GM12873 (cell line): ENCODE measurements around the gene KRTAP2-4.

Source experiments
- TF ChIP-seq, protein P1 (sequence below): IDR thresholded peaks from 2 replicates; pipeline ENCODE4 v1.5.1; 2012; ENCODE audit warnings: low read depth, mild to moderate bottlenecking, moderate library complexity, low read length, control low read depth; ENCODE audit not compliant: insufficient read depth; ENCODE audit errors: missing control alignments

The KRTAP2-4 gene

DNA sequence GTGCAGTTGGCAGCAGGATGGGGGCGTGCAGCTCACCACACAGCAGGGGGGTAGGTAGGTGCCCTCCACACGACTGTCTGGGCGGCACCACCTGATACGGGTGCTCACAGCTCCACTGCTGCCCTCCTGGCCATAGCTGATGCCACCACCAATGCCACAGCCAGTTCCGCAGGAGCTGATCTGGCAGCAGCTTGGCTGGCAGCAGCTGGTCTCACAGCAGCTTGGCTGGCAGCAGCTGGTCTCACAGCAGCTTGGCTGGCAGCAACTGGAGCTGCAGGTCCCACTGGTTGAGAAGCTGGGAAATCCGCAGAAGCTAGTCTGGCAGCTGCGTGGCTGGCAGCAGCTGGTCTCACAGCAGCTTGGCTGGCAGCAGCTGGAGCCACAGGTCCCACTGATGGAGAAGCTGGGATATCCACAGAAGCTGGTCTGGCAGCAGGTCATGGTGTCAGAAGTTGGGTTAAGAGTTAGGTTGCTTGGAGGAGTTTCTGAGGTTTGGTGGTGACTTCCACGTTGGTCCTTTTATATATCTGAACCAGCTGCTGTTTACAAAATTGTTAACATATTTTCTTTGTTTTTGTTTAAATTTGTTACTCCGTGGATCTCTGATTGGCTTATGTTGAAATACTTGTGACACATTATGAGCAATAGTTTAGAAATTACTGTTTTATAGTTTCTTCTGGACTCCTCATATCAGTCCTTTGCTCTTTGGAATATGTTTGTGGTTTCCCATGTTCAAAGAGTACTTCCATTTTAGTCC lies 38.8 kb downstream of the KRTAP2-4 start, which contains the start of gene KRTAP1-5:
Gene KRTAP1-5, minus strand, starts transcription at position 494 of the 757 bp plus-strand sequence. Its CDS starts 53 bp downstream, at position 441.
- TF ChIP-seq, protein P1, sequence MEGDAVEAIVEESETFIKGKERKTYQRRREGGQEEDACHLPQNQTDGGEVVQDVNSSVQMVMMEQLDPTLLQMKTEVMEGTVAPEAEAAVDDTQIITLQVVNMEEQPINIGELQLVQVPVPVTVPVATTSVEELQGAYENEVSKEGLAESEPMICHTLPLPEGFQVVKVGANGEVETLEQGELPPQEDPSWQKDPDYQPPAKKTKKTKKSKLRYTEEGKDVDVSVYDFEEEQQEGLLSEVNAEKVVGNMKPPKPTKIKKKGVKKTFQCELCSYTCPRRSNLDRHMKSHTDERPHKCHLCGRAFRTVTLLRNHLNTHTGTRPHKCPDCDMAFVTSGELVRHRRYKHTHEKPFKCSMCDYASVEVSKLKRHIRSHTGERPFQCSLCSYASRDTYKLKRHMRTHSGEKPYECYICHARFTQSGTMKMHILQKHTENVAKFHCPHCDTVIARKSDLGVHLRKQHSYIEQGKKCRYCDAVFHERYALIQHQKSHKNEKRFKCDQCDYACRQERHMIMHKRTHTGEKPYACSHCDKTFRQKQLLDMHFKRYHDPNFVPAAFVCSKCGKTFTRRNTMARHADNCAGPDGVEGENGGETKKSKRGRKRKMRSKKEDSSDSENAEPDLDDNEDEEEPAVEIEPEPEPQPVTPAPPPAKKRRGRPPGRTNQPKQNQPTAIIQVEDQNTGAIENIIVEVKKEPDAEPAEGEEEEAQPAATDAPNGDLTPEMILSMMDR = no peak

DNA sequence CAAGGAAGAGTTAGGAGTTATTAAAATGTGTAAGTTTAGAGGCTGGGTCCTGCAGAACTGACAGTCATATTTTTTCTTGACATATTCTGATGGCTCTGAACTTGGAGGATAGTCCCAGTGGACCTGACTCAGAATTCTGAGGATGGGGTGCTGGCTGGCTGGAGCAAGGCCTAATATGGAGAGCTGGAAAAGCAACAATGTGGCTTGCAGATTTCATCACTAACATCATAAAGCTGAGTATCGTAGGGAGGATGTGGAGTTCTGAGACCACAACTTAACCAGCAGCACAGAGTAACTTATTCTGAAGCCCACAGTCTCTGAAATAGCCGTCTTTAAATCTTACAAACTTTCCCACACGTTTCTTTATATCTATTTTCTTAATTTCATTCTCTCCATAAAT lies 41.0 kb downstream of the KRTAP2-4 start:
- TF ChIP-seq, protein P1 = no peak

DNA sequence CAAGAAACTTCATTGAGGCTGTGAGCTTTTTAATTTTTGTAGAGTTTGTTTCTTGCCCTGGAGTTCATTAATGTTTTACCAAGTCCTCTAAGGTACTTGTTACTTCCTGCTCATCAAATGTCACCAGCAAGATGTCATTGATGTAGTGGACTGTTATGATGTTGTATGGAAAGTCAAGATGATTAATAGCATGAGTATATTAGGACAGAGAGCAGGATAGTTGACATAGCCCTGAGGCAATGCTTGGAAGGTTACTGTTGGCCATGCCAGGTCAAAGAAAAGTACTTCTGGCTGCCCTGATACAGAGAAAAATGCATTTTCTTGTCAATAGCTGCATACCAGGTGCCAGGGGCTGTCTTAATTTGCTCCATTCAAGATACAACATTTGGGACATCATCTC lies 45.3 kb downstream of the KRTAP2-4 start:
- TF ChIP-seq, protein P1 = no peak

DNA sequence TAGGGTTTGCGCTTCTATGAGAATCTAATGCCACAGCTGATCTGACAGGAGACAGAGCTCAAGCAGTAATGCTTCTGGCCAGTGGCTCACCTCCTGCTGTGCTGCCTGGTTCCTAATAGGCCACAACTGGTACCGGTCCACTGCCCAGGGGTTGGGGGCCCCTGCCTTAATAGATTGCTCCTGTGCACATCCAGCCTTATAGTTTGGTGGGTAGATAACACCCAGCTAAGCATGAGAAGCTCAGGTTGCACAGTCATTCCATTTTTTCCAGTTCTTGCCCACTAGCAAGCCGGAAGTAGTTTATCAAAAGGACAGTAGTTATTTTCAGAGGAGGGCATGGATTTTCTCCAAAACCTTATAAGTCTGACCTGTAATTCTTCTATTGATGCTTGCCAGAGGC lies 46.3 kb downstream of the KRTAP2-4 start:
- TF ChIP-seq, protein P1 = no peak

DNA sequence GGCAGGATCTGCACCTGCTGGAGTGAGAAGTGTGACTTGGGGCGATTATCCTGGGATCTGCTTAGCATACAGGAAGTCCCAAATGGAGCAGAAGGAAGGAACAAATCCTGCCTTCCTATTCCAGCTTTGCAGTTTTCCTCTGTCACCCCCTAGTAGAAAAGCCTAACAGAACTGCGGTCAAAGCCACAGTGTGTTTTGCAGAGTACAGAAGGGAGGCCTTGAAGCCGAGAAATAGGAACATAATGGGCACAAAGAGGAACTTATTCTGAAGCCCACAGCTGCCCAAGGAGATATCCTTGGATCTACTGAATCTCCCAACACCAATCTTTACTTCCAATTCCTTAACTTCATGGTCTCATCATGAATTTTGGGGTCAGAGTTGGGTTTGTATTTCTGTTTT lies 47.1 kb downstream of the KRTAP2-4 start:
- TF ChIP-seq, protein P1 = no peak

DNA sequence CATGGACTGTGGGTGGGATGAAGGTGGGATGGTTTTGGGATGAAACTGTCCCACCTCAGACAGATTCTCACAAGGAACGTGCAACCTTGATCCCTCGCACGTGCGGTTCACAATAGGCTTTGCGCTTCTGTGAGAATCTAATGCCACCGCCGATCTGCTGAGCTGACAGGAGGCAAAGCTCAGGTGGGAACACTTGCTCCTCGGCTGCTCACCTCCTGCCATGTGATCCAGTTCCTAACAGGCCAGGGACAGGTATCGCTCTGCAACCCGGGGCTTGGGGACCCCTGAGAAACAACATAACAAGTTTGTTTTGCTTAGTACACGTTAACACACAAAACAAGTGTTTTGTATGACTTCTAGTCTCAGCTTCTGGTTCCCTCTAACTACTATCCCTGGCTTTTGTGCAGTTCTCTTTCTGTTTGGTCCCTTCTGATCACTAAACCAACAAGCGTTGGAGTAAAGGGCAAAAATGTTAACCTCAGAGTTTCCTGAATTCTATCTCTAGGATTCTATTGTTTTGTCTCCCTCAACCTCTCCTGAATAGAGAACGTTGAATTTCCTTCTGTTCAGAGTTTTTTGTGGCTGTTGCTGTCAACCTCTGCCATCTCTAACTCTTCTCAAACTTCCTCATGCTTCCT lies 49.0 kb downstream of the KRTAP2-4 start:
- TF ChIP-seq, protein P1 = no peak

DNA sequence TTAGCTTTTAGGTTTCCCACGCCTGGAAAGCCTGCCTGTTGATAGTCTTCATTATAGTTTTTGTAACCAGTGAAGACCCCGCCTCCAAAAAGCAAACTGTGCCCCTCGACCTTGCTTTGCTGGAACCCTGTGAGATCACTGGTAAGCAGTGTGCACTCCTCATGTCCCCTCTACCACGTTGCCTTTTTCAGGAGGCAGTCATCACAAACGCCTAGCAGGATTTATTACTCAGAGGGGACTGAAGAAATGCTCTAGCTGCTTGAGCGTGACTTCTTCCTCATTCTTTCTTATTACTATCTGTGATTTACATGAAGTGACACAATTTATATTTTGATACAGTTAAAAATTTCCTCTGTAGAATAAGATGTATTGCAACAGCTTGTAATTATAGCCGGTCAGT lies 50.2 kb downstream of the KRTAP2-4 start:
- TF ChIP-seq, protein P1 = no peak
